HFFc6 (cell line): ENCODE results near the gene GUCD1. TPM values are rescaled to one million over a fixed set of nuclear protein-coding genes. Genes with fewer than 3 reads are reported as not detected.
"Not testable (repeated sequence)": the region's sequence is repeated elsewhere in the genome, so short reads cannot be mapped to it uniquely, and the experiment has no call there.

Experiments used
- DNase-seq: peaks from one replicate; pipeline ENCODE4 v3.0.0-alpha.2; 2018
- H3K27ac Mint-ChIP-seq: 2 replicates; pipeline ENCODE4 v1.8.0; 2020; ENCODE audit warnings: mild to moderate bottlenecking, mixed read lengths
- H3K27me3 Mint-ChIP-seq: 2 replicates; pipeline ENCODE4 v1.8.0; 2021; ENCODE audit warnings: mild to moderate bottlenecking, moderate library complexity, mixed read lengths; ENCODE audit not compliant: insufficient read depth
- H3K36me3 Mint-ChIP-seq: 2 replicates; pipeline ENCODE4 v1.8.0; 2021; ENCODE audit warnings: low read depth, mixed read lengths
- H3K4me1 Mint-ChIP-seq: 2 replicates; pipeline ENCODE4 v1.8.0; 2020; ENCODE audit warnings: low read depth, mixed read lengths
- H3K4me3 Mint-ChIP-seq: 2 replicates; pipeline ENCODE4 v1.8.0; 2020; ENCODE audit warnings: mild to moderate bottlenecking, moderate library complexity, mixed read lengths
- H3K9me3 Mint-ChIP-seq: 2 replicates; pipeline ENCODE4 v1.8.0; 2020; ENCODE audit warnings: mild to moderate bottlenecking, mixed read lengths
- CTCF ChIP-seq: fragments of 200-600 bp; sonication (generic); IDR thresholded peaks from 2 replicates; pipeline ENCODE4 v1.5.0; 2021; ENCODE audit warnings: antibody characterized with exemption, mild to moderate bottlenecking
- long read RNA-seq: library from polyadenylated mRNA; unstranded; transcript quantifications from one replicate; pipeline ENCODE4 v2.0.0, GENCODE V29; 2019
- total RNA-seq, 6 experiments: library from RNA; stranded (reverse); fragmentation: NEBNext Ultra II Directional; extraction: Animal tissue kit (Norgen Biotek cat#: 25700); gene quantifications; 2 replicates in 1 of 6; 3 replicates in 5 of 6; pipeline ENCODE4 v1.2.3, GENCODE V29; 2021

Gene GUCD1
- total RNA-seq = 10 to 100 TPM; 82.4 to 99.5 (median 89.0) TPM
- long read RNA-seq, transcript GUCD1-206 (6 exons, 3,613 nt) = major isoform, 20 of 31 reads
- long read RNA-seq, partial matches to known transcripts = 1 of 31 reads
- long read RNA-seq, other reads (novel, unspliced or antisense) = 4 of 31 reads

GRCh38 chr22:24554313-24555164 is at the start of gene GUCD1:
Gene GUCD1 (minus strand): TSS chr22:24555138. CDS start chr22:24554991, 147 bp downstream.
- no peak for TF ChIP-seq CTCF
- Mint-ChIP-seq H3K9me3 (no peaks in the 10 kb centered on the region), H3K36me3 (peaks cover 34% of the 10 kb centered on the region), H3K4me1 (peaks cover 56% of the 10 kb centered on the region), H3K27ac (peak within 1 kb of the TSS; percentile 97), H3K27me3 (peaks cover 3% of the 10 kb centered on the region), H3K4me3 (peak within 1 kb of the TSS; percentile 97)
- DNase-seq = peak; percentile 14

GRCh38 chr22:24603770-24604629 is 49.1 kb upstream of the GUCD1 start:
- Mint-ChIP-seq H3K4me3 (peak overlapping the region; percentile 50), H3K4me1 (peaks cover 14% of the 10 kb centered on the region)
- not testable (repeated sequence) for H3K9me3 Mint-ChIP-seq, DNase-seq, H3K27me3 Mint-ChIP-seq, H3K27ac Mint-ChIP-seq, H3K36me3 Mint-ChIP-seq
- TF ChIP-seq CTCF = peak; percentile 52

- DNase-seq, H3K27ac Mint-ChIP-seq, H3K27me3 Mint-ChIP-seq, H3K9me3 Mint-ChIP-seq, H3K36me3 Mint-ChIP-seq: not testable (repeated sequence)
- Mint-ChIP-seq H3K4me3 (peak within 1 kb of the TSS; percentile 16; the same call in 1 of the 2 replicates), H3K4me1 (peaks cover 14% of the 10 kb centered on the region)
These were observed 48.2 kb upstream of the GUCD1 start, which contains the start of gene GGT1 for GRCh38 chr22:24602847-24603769. Gene GGT1 (plus strand): TSS chr22:24603193. CDS start chr22:24611082, 7,889 bp downstream.

GRCh38 chr22:24602105-24602749 is 47.3 kb upstream of the GUCD1 start:
- H3K27ac Mint-ChIP-seq, H3K27me3 Mint-ChIP-seq, H3K36me3 Mint-ChIP-seq, DNase-seq, H3K9me3 Mint-ChIP-seq, H3K4me3 Mint-ChIP-seq: not testable (repeated sequence)
- peaks cover 14% of the 10 kb centered on the region for H3K4me1 Mint-ChIP-seq

- DNase-seq = no peak
- Mint-ChIP-seq H3K36me3 (no peaks in the 10 kb centered on the region), H3K27me3 (peaks cover 1% of the 10 kb centered on the region; the same call in 1 of the 2 replicates), H3K4me3 (no peak overlapping the region), H3K4me1 (peaks cover 14% of the 10 kb centered on the region), H3K9me3 (no peaks in the 10 kb centered on the region), H3K27ac (no peak overlapping the region)
- no peak for TF ChIP-seq CTCF
These were observed 46.5 kb upstream of the GUCD1 start for GRCh38 chr22:24601217-24602104.

GRCh38 chr22:24599958-24600715 is 45.2 kb upstream of the GUCD1 start:
- not testable (repeated sequence) for H3K27ac Mint-ChIP-seq, H3K36me3 Mint-ChIP-seq, H3K27me3 Mint-ChIP-seq, H3K9me3 Mint-ChIP-seq, H3K4me3 Mint-ChIP-seq, DNase-seq
- peaks cover 14% of the 10 kb centered on the region for H3K4me1 Mint-ChIP-seq
